Psoas muscle (tissue), 8 donors: Measurements from ENCODE around the gene FKRP. TPM values are rescaled to one million over a fixed set of nuclear protein-coding genes. Genes with fewer than 3 reads are reported as not detected.
"Not testable (repeated sequence)": the region's sequence is repeated elsewhere in the genome, so short reads cannot be mapped to it uniquely, and the experiment has no call there.

ENCODE experiments used
- ATAC-seq, 4 donors: fragments of 200-7000 bp; cut with Tn5 transposase; one replicate each; pipeline ENCODE4 v1.9.1; 2020; ENCODE audit warnings: moderate library complexity in 3 of 4, mild to moderate bottlenecking in 2 of 4
- DNase-seq, 2 donors: peaks; one replicate each; pipeline ENCODE4 v3.0.0-alpha.2; 2020
- H3K27ac ChIP-seq: fragments of 200-600 bp; one replicate; pipeline ENCODE4 v1.8.0; 2022
- H3K27me3 ChIP-seq, 3 donors: fragments of 200-600 bp in 1 of 3; one replicate each; pipeline versions ENCODE4 v1.6.1 to v1.8.0; 2013 to 2022; ENCODE audit warnings: low read length in 2 of 3, mild to moderate bottlenecking in 2 of 3, moderate library complexity in 1 of 3; ENCODE audit not compliant: insufficient read depth in 3 of 3
- H3K36me3 ChIP-seq, 2 donors: fragments of 200-600 bp in 1 of 2; one replicate each; pipeline versions ENCODE4 v1.6.1 to v1.8.0; 2013 to 2022; ENCODE audit warnings: low read depth in 1 of 2, mild to moderate bottlenecking in 1 of 2, moderate library complexity in 1 of 2; ENCODE audit not compliant: insufficient read depth in 1 of 2
- H3K4me1 ChIP-seq: fragments of 200-600 bp; one replicate; pipeline ENCODE4 v1.8.0; 2022
- H3K4me3 ChIP-seq: fragments of 200-600 bp; one replicate; pipeline ENCODE4 v1.8.0; 2022; ENCODE audit warnings: mild to moderate bottlenecking
- H3K9me3 ChIP-seq: fragments of 200-600 bp; one replicate; pipeline ENCODE4 v1.8.0; 2022
- CTCF ChIP-seq: fragments of 200-600 bp; IDR thresholded peaks from one replicate; pipeline ENCODE4 v1.8.0; 2022; ENCODE audit warnings: antibody characterized with exemption
- WGBS, 3 donors: extraction: QIAGEN DNeasy Blood & Tissue Kit; methylation state at CpG; one replicate each; pipeline versions ENCODE4 v1.1.6 to v1.1.7; 2013; 5-methylcytosine and 5-hydroxymethylcytosine counted together
- intact Hi-C, 2 donors: fragments of 100-400 bp; cut with DNase I; formaldehyde crosslinking; loops; one replicate each; pipeline versions ENCODE4 v1.11.0 to v1.14.2; 2022
- polyA plus RNA-seq, 3 donors: library from polyadenylated mRNA; stranded (reverse); fragments of 200-250 nt; gene quantifications; one replicate each; pipeline ENCODE4 v1.2.3, GENCODE V29; 2013
- total RNA-seq, 4 donors: library from RNA; stranded (reverse); fragmentation: NEBNext Ultra II Directional in 2 of 4; extraction: Animal tissue kit (Norgen Biotek cat#: 25700) in 2 of 4; gene quantifications; one replicate each; pipeline versions ENCODE4 v1.2.1 to v1.2.4, GENCODE V29; 2021 to 2023
- donor health status: healthy with polysubstance abuse.
- donor health status: DM: no; HTN: no; CAD: no; lungs with moderate emphysema.
- donor health status: Bipolar disorder and iron deficiency.
- donor health status: healthy.
- donor health status: DM: yes; HTN: yes; CAD: no.
- donor health status: DM: no; HTN: no; CAD: no.
- donor health status: DM: no; HTN: no; CAD: no.
- donor health status: DM: yes; HTN: yes; CAD: no.

Gene FKRP
- total and polyA plus RNA-seq, 7 donors: 11.6 to 24.5 (median 15.0) TPM

DNA sequence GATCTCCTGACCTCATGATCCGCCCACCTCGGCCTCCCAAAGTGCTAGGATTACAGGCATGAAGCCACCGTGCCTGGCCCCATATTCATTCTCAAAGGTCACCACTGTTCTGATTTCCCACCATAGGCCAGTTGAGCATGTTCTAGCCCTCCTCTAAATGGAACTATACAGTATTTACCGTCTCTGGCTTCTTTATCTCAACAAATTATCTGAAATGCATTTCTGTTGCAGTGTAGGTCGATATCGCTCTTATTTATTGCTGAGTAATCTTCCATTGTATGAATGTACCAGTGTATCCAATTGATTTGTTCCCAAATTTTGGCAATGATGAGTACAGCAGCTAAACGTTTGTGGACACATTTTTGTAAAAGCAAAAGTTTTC lies 27.2 kb downstream of the FKRP start:
- intact Hi-C loops: no loop called here
- no peak for TF ChIP-seq CTCF
- ATAC-seq: no peak
- DNase-seq: no peak
- H3K36me3 ChIP-seq: peaks cover 0 to 21% of the 10 kb centered on the region in 2 donors
- H3K4me1 ChIP-seq: no peaks in the 10 kb centered on the region
- no peaks in the 10 kb centered on the region for H3K9me3 ChIP-seq
- 37 to 50% (median 41%) methylated on average over 7 of the region's 7 CpGs for WGBS, 3 donors
- no peak overlapping the region for H3K27ac ChIP-seq
- no peaks in the 10 kb centered on the region for H3K27me3 ChIP-seq
- no peak overlapping the region for H3K4me3 ChIP-seq

- intact Hi-C loops: no loop called here
- DNase-seq (no peak), ATAC-seq (no peak)
- H3K4me1 ChIP-seq: no peaks in the 10 kb centered on the region
- H3K27ac ChIP-seq: no peak overlapping the region
- H3K9me3 ChIP-seq: no peaks in the 10 kb centered on the region
- H3K27me3 ChIP-seq: peaks cover 0 to 2% (median 0%) of the 10 kb centered on the region in 3 donors
- H3K4me3 ChIP-seq: no peak overlapping the region
- H3K36me3 ChIP-seq: peaks cover 0 to 28% of the 10 kb centered on the region in 2 donors
- WGBS, 3 donors: 89 to 94% (median 93%) methylated on average over 11 of the region's 11 CpGs
- no peak for TF ChIP-seq CTCF
These were observed 29.9 kb downstream of the FKRP start for GRCh38 chr19:46775642-46776258.

GRCh38 chr19:46776927-46777911 lies 31.4 kb downstream of the FKRP start:
- no peak overlapping the region for H3K4me3 ChIP-seq
- TF ChIP-seq CTCF: no peak
- WGBS, 3 donors: 95 to 96% (median 95%) methylated on average over 27 to 33 of the region's 33 CpGs
- peaks cover 0 to 31% of the 10 kb centered on the region in 2 donors for H3K36me3 ChIP-seq
- H3K9me3 ChIP-seq: no peaks in the 10 kb centered on the region
- peaks cover 0 to 6% (median 0%) of the 10 kb centered on the region in 3 donors for H3K27me3 ChIP-seq
- H3K27ac ChIP-seq: no peak overlapping the region
- H3K4me1 ChIP-seq: no peaks in the 10 kb centered on the region
- no peak for ATAC-seq
- DNase-seq: no peak
- intact Hi-C loops: no loop called here

- H3K4me1 ChIP-seq, ATAC-seq, H3K27ac ChIP-seq, intact Hi-C loops, DNase-seq, H3K4me3 ChIP-seq, H3K27me3 ChIP-seq, H3K9me3 ChIP-seq: not testable (repeated sequence)
- 87 to 92% (median 89%) methylated on average over 12 of the region's 12 CpGs for WGBS, 3 donors
- H3K36me3 ChIP-seq: peaks cover 0 to 31% of the 10 kb centered on the region in 2 donors
These were observed 32.2 kb downstream of the FKRP start for GRCh38 chr19:46777956-46778645.
